Measurements from ENCODE around the gene SYNM.

DNA sequence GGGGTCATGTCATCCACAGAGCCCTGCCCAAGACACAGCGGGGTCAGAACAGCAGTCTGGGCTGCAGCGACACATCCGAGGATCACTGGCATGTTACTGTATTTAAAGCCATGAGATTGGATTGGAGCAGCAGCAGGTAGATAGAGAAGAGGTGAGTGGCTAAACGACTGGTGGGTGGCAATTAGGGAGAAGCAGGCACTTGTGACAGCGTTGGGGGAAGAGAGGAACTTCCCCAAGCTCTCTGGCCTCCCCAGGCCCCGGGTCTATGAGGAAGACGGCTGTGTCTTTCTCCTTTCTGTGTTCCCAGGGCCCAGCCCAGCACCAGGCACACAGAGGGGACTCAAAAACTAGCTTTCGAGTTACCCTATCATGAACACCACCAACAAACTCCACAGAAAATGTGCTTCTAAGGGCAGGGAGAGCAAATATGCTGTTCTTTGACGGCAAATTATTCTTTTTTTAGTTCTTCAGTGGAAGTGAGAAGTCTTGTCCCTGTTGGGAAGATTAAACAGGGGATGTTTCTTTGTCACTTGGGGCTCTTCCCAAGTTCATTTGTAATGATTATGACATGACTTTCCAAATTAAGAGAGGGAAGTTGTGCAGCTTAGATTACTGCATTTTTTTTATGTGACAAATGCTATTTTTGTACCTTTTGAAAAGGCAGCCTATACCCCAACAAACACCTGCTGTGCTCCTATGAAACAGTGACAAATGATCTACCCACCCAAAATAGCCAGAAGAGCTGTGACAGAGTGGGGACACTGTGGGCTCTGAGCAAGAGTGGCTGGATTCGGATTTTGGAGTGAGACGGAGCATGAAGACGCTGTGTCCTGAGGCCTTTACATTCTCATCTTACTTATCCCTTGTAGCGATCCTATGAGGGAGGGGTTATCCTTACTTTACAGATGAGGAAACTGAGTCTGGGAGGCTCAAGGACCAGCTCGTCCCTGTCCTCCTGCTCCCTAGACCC lies 7.2 kb upstream of the SYNM start:
- TF ChIP-seq EP300 (IDR thresholded peaks at IDR 0.05) (peak; percentile 74), POLR2AphosphoS5 (IDR thresholded peaks at IDR 0.05) (peak; percentile 59 to 62), POLR2A (IDR thresholded peaks at IDR 0.05; ENCODE audit: low read depth) (no peak)
- TF ChIP-seq, protein P1, sequence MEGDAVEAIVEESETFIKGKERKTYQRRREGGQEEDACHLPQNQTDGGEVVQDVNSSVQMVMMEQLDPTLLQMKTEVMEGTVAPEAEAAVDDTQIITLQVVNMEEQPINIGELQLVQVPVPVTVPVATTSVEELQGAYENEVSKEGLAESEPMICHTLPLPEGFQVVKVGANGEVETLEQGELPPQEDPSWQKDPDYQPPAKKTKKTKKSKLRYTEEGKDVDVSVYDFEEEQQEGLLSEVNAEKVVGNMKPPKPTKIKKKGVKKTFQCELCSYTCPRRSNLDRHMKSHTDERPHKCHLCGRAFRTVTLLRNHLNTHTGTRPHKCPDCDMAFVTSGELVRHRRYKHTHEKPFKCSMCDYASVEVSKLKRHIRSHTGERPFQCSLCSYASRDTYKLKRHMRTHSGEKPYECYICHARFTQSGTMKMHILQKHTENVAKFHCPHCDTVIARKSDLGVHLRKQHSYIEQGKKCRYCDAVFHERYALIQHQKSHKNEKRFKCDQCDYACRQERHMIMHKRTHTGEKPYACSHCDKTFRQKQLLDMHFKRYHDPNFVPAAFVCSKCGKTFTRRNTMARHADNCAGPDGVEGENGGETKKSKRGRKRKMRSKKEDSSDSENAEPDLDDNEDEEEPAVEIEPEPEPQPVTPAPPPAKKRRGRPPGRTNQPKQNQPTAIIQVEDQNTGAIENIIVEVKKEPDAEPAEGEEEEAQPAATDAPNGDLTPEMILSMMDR (IDR thresholded peaks at IDR 0.05), result no peak
